GM12878 (cell line): ENCODE data around the gene TOB1. TPM values are rescaled to one million over a fixed set of nuclear protein-coding genes. Genes with fewer than 3 reads are reported as not detected.

Source experiments
- ATAC-seq: fragments of 200-7000 bp; cut with Tn5 transposase; 3 replicates; pipeline ENCODE4 v1.9.1; 2020; ENCODE audit warnings: mild to moderate bottlenecking, moderate library complexity
- BruUV-seq: library from RNA; stranded (reverse); fragments of 400-500 nt; replicated peaks from 2 replicates; lab custom pipeline; 2021; lab: Mats Ljungman, UMichigan
- CTCF ChIA-PET: fragments of 300-600 bp; sonication (Branson Sonifier 250); formaldehyde crosslinking; extraction: SDS; loops from one replicate; lab custom pipeline; 2021; ENCODE audit warnings: inconsistent platforms; lab: Yijun Ruan, JAX
- POLR2A ChIA-PET: fragments of 350-600 bp; formaldehyde crosslinking; extraction: SDS; loops from one replicate; lab custom pipeline; 2021; ENCODE audit warnings: inconsistent platforms; lab: Charles Lee
- RAD21 ChIA-PET: fragments of 300-600 bp; sonication (Branson Sonifier 250); formaldehyde crosslinking; loops from one replicate; lab custom pipeline; 2023; ENCODE audit warnings: antibody characterized with exemption; ENCODE audit not compliant: unreplicated experiment; lab: Charles Lee
- SMC1A ChIA-PET: fragments of 300-600 bp; sonication (Branson Sonifier 250); formaldehyde crosslinking; loops from one replicate; lab custom pipeline; 2023; ENCODE audit not compliant: unreplicated experiment, uncharacterized antibody; lab: Charles Lee
- DNase-seq: peaks from one replicate; pipeline ENCODE4 v3.0.0-alpha.2; 2011; ENCODE audit warnings: low read depth, low spot score
- FAIRE-seq: peaks from 3 replicates; lab custom pipeline; 2011; peaks lifted over from hg19 to GRCh38; lab: Jason Lieb, UNC
- H2AFZ ChIP-seq: 2 replicates; pipeline ENCODE4 v1.6.0; 2011; ENCODE audit warnings: low read depth, low read length, control low read depth; ENCODE audit not compliant: control insufficient read depth
- H3K27ac ChIP-seq: 2 replicates; pipeline ENCODE4 v1.5.1; 2011; ENCODE audit warnings: control low read depth; ENCODE audit not compliant: control insufficient read depth, insufficient read depth
- H3K27me3 ChIP-seq, 2 experiments: replicated peaks in 1 of 2; 2 replicates each; pipeline versions ENCODE4 v1.6.0 to v1.6.1; 2011; ENCODE audit warnings: low read length in 1 of 2; ENCODE audit not compliant: control insufficient read depth in 2 of 2, insufficient read depth in 2 of 2
- H3K36me3 ChIP-seq, 2 experiments: 2 replicates each; pipeline ENCODE4 v1.5.1; 2011; ENCODE audit warnings: low read length in 1 of 2; ENCODE audit not compliant: control insufficient read depth in 2 of 2, insufficient read depth in 2 of 2
- H3K4me1 ChIP-seq: 2 replicates; pipeline ENCODE4 v1.6.1; 2011; ENCODE audit warnings: mild to moderate bottlenecking, low read length, moderate library complexity, mixed read lengths; ENCODE audit not compliant: control insufficient read depth, insufficient read depth
- H3K4me2 ChIP-seq: 2 replicates; pipeline ENCODE4 v1.6.0; 2011; ENCODE audit warnings: control low read depth; ENCODE audit not compliant: control insufficient read depth, insufficient read depth
- H3K4me3 ChIP-seq: fragments of 200-600 bp; sonication (generic); 2 replicates; pipeline ENCODE4 v1.5.1; 2016
- H3K79me2 ChIP-seq: 2 replicates; pipeline ENCODE4 v1.6.0; 2011; ENCODE audit warnings: low read length; ENCODE audit not compliant: control insufficient read depth, insufficient read depth
- H3K9ac ChIP-seq: 2 replicates; pipeline ENCODE4 v1.8.0; 2011; ENCODE audit warnings: low read length, control low read depth, mixed read lengths; ENCODE audit not compliant: control insufficient read depth, insufficient read depth
- H3K9me3 ChIP-seq: replicated peaks from 3 replicates; pipeline ENCODE4 v1.5.1; 2011; ENCODE audit warnings: mild to moderate bottlenecking, low read length; ENCODE audit not compliant: control insufficient read depth, insufficient read depth
- H4K20me1 ChIP-seq: 2 replicates; pipeline ENCODE4 v1.6.0; 2011; ENCODE audit not compliant: control insufficient read depth, insufficient read depth
- BMI1 ChIP-seq: fragments of 450-650 bp; IDR thresholded peaks from 2 replicates; pipeline ENCODE4 v1.6.1; 2016; ENCODE audit warnings: mild to moderate bottlenecking, moderate library complexity, borderline replicate concordance
- DPF2 ChIP-seq: fragments of 450-650 bp; IDR thresholded peaks from 2 replicates; pipeline ENCODE4 v1.6.1; 2017; ENCODE audit warnings: mild to moderate bottlenecking
- IRF5 ChIP-seq: fragments of 450-650 bp; IDR thresholded peaks from 2 replicates; pipeline ENCODE4 v1.6.1; 2017; ENCODE audit warnings: borderline replicate concordance
- NFIC ChIP-seq: IDR thresholded peaks from 2 replicates; pipeline ENCODE4 v1.6.1; 2012; ENCODE audit warnings: low read depth, mild to moderate bottlenecking, inconsistent platforms, low read length, moderate library complexity
- TBL1XR1 ChIP-seq: IDR thresholded peaks from 2 replicates; pipeline ENCODE4 v1.6.1; 2012; ENCODE audit warnings: low read depth, low read length, improper control_type of control experiment
- ZBTB33 ChIP-seq: fragments of 450-650 bp; IDR thresholded peaks from 2 replicates; pipeline ENCODE4 v1.6.1; 2017; ENCODE audit warnings: mild to moderate bottlenecking
- ZNF274 ChIP-seq: IDR thresholded peaks from one replicate; pipeline ENCODE4 v1.8.0; 2011; ENCODE audit not compliant: insufficient read length, insufficient read depth
- ZNF622 ChIP-seq: fragments of 450-650 bp; IDR thresholded peaks from 2 replicates; pipeline ENCODE4 v1.6.1; 2017; ENCODE audit warnings: mild to moderate bottlenecking, inconsistent platforms
- WGBS: methylation state at CpG from one replicate; pipeline ENCODE4 v1.1.6; 2016; ENCODE audit warnings: low lambda C conversion rate; ENCODE audit not compliant: insufficient replicate concordance, insufficient coverage; ENCODE audit errors: missing lambda C conversion rate; 5-methylcytosine and 5-hydroxymethylcytosine counted together
- in situ Hi-C: fragments of 300-500 bp; cut with MboI; formaldehyde crosslinking; loops from 9 replicates; pipeline ENCODE4 v1.14.3; 2018; ENCODE audit warnings: mixed read lengths
- intact Hi-C: fragments of 100-400 bp; cut with micrococcal nuclease; formaldehyde crosslinking; loops from one replicate; pipeline ENCODE4 v1.14.2; 2022; ENCODE audit not compliant: unreplicated experiment
- polyA plus RNA-seq, 11 experiments: library from polyadenylated mRNA; depleted of rRNA in 4 of 11; unstranded in 6 of 11; stranded (reverse) in 5 of 11; fragments of >200 nt; fragmentation: Nextera tagmentation in 4 of 11; fragmentation: Illumina TruSeq in 1 of 11; extraction: Ambion mirVana in 4 of 11; extraction: Trizol in 1 of 11; gene quantifications; 1 replicate in 1 of 11; 2 replicates in 10 of 11; pipeline versions ENCODE4 v1.2.1 to v1.2.3, GENCODE V29; 2011 to 2016; ENCODE audit warnings: inconsistent platforms in 2 of 11, missing spikeins in 2 of 11, low read depth in 1 of 11
- total RNA-seq, 4 experiments: library from RNA; depleted of rRNA in 3 of 4; stranded (reverse); fragments of >200 nt in 3 of 4; fragmentation: Illumina TruSeq in 1 of 4; extraction: Trizol in 1 of 4; gene quantifications; 2 replicates each; pipeline versions ENCODE4 v1.2.1 to v1.2.3, GENCODE V29; 2013 to 2021

Gene TOB1
- total and polyA plus RNA-seq, 10 of the 15 experiments (the other 5 are each of a cell fraction or from before 2014, with no cell fraction given), result 5.0 to 32.4 (median 13.7) TPM

GRCh38 chr17:50847566-50847965 is 18.6 kb downstream of the TOB1 start:
- DNase-seq (no peak), FAIRE-seq (no peak), ATAC-seq (no peak)
- BruUV-seq, result no TSS peak
- TF ChIP-seq IRF5 (no peak), ZNF622 (no peak), DPF2 (no peak), NFIC (no peak), BMI1 (no peak), TBL1XR1 (no peak), ZNF274 (no peak), ZBTB33 (no peak)
- H3K9me3 ChIP-seq, result peaks cover 2% of the 10 kb centered on the region; the same call in 1 of the 3 replicates
- no peaks in the 10 kb centered on the region for H3K79me2 ChIP-seq
- no peak overlapping the region for H3K4me3 ChIP-seq
- POLR2A ChIA-PET, result no interaction called here
- H3K27me3 ChIP-seq, result no peaks in the 10 kb centered on the region
- in situ Hi-C loops, result no loop called here
- 95% methylated on average over 4 of the region's 4 CpGs for WGBS
- RAD21 ChIA-PET, result interaction anchor here (1.0 kb wide), 1 partner anchor 102 kb away, joined by 3 read pairs; no protein-coding TSS in a partner anchor
- H3K9ac ChIP-seq, result no peak overlapping the region
- no peak overlapping the region for H3K27ac ChIP-seq
- CTCF ChIA-PET, result interaction anchor here (1.1 to 11.0 kb wide), 2 partner anchors 20 to 105 kb away, joined by 4 to 309 read pairs; no protein-coding TSS in a partner anchor
- H4K20me1 ChIP-seq, result no peaks in the 10 kb centered on the region
- intact Hi-C loops, result no loop called here
- SMC1A ChIA-PET, result interaction anchor here (1.2 kb wide), 1 partner anchor 65 kb away, joined by 3 read pairs; no protein-coding TSS in a partner anchor
- no peak overlapping the region for H2AFZ ChIP-seq
- no peak overlapping the region for H3K4me2 ChIP-seq
- H3K36me3 ChIP-seq, result no peaks in the 10 kb centered on the region
- H3K4me1 ChIP-seq, result peaks cover 3% of the 10 kb centered on the region; the same call in 1 of the 2 replicates
